ENCODE measurements around the gene MAOA. TPM values are rescaled to one million over a fixed set of nuclear protein-coding genes. Genes with fewer than 3 reads are reported as not detected.

Gene MAOA
- total RNA-seq, 1 donor from 2014 or later = 4.0 TPM

DNA sequence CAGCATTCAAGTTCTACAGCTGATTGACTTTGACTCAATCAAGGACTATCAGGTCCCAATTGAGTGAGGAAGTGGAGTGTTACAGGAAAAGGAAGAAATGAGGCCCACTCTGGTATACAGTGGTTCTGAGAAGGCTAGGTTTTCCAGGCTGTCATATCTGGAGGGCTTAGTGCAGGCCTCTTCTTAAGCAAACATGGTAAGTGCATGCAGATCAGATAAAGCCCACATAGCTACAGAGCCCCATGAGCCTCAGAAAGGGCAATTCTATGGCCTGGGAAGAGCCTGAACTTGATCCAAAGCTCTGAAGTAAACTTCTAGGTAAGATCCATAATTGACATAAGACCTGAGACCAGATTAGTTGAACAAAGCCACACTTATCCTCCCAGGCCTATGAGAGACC is 29.0 kb upstream of the MAOA start:
- H3K27me3 Mint-ChIP-seq (ENCODE audit: low read depth) = no peaks in the 10 kb centered on the region

DNA sequence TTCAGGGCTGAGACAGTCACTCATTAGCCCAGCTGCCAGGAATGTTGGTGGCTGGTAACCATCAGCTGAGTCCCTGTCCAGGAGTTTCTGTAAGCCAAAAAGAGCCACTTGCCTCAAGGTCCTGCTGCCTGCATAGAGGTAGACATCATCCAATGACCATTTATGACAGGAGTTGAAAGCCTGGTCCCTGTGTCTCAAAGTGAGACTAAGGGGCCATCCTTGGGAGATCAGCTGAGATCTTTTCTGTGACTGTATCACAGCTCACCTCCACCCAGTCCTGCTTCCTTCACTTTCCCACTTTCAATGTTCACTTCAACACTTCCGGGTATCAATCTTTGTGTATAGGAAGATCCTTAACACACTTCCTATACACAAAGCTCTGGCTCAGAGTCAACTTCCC is 28.4 kb upstream of the MAOA start:
- peaks cover 8% of the 10 kb centered on the region for H3K4me1 Mint-ChIP-seq (ENCODE audit: low read depth)
- H3K9me3 Mint-ChIP-seq (ENCODE audit: low read depth) = peaks cover 10% of the 10 kb centered on the region
- no peak overlapping the region for H3K27ac Mint-ChIP-seq (ENCODE audit: unreplicated experiment)
- no peaks in the 10 kb centered on the region for H3K36me3 Mint-ChIP-seq (ENCODE audit: low read depth)
- TF ChIP-seq CTCF (IDR thresholded peaks at IDR 0.05) = no peak
- H3K27me3 Mint-ChIP-seq (ENCODE audit: low read depth) = no peaks in the 10 kb centered on the region
- no peak for DNase-seq (ENCODE audit: low spot score)
- H3K4me3 Mint-ChIP-seq (ENCODE audit: unreplicated experiment) = no peak overlapping the region

More for the DNA sequence above, 29.0 kb upstream of the MAOA start:
- H3K36me3 Mint-ChIP-seq (ENCODE audit: low read depth) = no peaks in the 10 kb centered on the region
- H3K9me3 Mint-ChIP-seq (ENCODE audit: low read depth) = peaks cover 10% of the 10 kb centered on the region
- TF ChIP-seq CTCF (IDR thresholded peaks at IDR 0.05) = no peak
- H3K4me3 Mint-ChIP-seq (ENCODE audit: unreplicated experiment) = no peak overlapping the region
- no peak overlapping the region for H3K27ac Mint-ChIP-seq (ENCODE audit: unreplicated experiment)
- H3K4me1 Mint-ChIP-seq (ENCODE audit: low read depth) = peaks cover 8% of the 10 kb centered on the region
- no peak for DNase-seq (ENCODE audit: low spot score)

- TF ChIP-seq CTCF (IDR thresholded peaks at IDR 0.05) = no peak
- no peak overlapping the region for H3K27ac Mint-ChIP-seq (ENCODE audit: unreplicated experiment)
- H3K36me3 Mint-ChIP-seq (ENCODE audit: low read depth) = no peaks in the 10 kb centered on the region
- no peak overlapping the region for H3K4me3 Mint-ChIP-seq (ENCODE audit: unreplicated experiment)
- no peaks in the 10 kb centered on the region for H3K27me3 Mint-ChIP-seq (ENCODE audit: low read depth)
- H3K4me1 Mint-ChIP-seq (ENCODE audit: low read depth) = peaks cover 8% of the 10 kb centered on the region
- no peak for DNase-seq (ENCODE audit: low spot score)
- H3K9me3 Mint-ChIP-seq (ENCODE audit: low read depth) = peaks cover 10% of the 10 kb centered on the region
These were observed 26.9 kb upstream of the MAOA start for GRCh38 chrX:43629229-43629628.

DNA sequence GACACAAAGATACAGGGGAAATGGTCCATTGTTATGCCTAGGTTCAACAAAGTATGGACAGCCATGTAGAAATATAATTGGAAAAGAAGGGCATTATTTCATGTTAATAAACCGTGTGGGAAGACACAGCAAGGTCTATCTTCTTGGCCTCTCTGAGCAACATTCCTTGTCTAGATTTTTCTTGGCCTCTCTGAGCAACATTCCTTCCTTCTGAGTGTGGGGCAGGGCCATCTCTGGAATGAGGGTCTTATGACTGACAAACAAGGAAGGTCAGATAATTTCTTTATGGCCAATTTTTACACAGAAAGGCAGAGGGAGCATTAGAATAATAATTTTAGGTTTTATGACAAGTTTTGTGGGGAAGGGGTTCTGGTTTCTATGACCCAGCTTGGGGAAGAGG is 24.3 kb upstream of the MAOA start:
- Mint-ChIP-seq H3K4me3 (ENCODE audit: unreplicated experiment) (no peak overlapping the region), H3K27me3 (ENCODE audit: low read depth) (no peaks in the 10 kb centered on the region), H3K9me3 (ENCODE audit: low read depth) (peaks cover 7% of the 10 kb centered on the region), H3K36me3 (ENCODE audit: low read depth) (no peaks in the 10 kb centered on the region), H3K4me1 (ENCODE audit: low read depth) (peaks cover 8% of the 10 kb centered on the region), H3K27ac (ENCODE audit: unreplicated experiment) (peak overlapping the region; percentile 49)
- TF ChIP-seq CTCF (IDR thresholded peaks at IDR 0.05) = no peak
- no peak for DNase-seq (ENCODE audit: low spot score)

DNA sequence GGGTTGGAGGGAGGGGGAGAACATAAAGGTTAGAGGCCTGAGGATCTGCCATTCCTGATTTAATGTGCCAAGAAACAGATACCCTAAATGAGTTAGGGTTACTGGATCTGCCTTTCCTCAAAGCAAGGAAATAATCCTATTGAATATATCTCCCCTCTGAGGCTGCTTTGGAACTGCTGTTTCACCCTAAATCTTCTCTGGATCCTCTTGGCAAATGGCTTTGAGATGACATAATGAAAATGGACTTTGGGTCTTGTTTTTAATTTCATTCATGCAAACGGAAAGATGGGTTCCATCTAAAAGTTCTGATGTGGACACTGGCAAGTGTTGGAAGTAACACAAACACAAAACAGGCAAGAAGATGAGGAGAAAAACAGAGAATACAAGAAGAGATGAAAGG is 23.0 kb upstream of the MAOA start:
- Mint-ChIP-seq H3K9me3 (ENCODE audit: low read depth) (peaks cover 7% of the 10 kb centered on the region), H3K4me1 (ENCODE audit: low read depth) (peaks cover 8% of the 10 kb centered on the region), H3K27me3 (ENCODE audit: low read depth) (no peaks in the 10 kb centered on the region)

More for the DNA sequence above, 23.0 kb upstream of the MAOA start:
- Mint-ChIP-seq H3K27ac (ENCODE audit: unreplicated experiment) (no peak overlapping the region), H3K4me3 (ENCODE audit: unreplicated experiment) (no peak overlapping the region), H3K36me3 (ENCODE audit: low read depth) (no peaks in the 10 kb centered on the region)
- TF ChIP-seq CTCF (IDR thresholded peaks at IDR 0.05) = no peak
- no peak for DNase-seq (ENCODE audit: low spot score)

All from chondrocyte (in vitro differentiated cells).